HG03565 (cell line): ENCODE data around the gene CGB5.

Source experiments
- ATAC-seq: cut with Tn5 transposase; IDR thresholded peaks from one replicate; pipeline ENCODE4 v1.9.1; 2021; ENCODE audit warnings: mild to moderate bottlenecking, moderate library complexity; ENCODE audit not compliant: unreplicated experiment

Gene CGB5

GRCh38 chr19:49085020-49085867 lies 41.6 kb downstream of the CGB5 start, which contains the start of gene SNRNP70:
TSS of gene SNRNP70 (plus strand) at chr19:49085451. CDS start at chr19:49086415, 964 bp downstream.
- ATAC-seq = peak; percentile 84

- ATAC-seq = no peak
Measured at GRCh38 chr19:49085868-49086232, 42.2 kb downstream of the CGB5 start.

GRCh38 chr19:49086296-49086695 lies 42.6 kb downstream of the CGB5 start:
- no peak for ATAC-seq

DNA sequence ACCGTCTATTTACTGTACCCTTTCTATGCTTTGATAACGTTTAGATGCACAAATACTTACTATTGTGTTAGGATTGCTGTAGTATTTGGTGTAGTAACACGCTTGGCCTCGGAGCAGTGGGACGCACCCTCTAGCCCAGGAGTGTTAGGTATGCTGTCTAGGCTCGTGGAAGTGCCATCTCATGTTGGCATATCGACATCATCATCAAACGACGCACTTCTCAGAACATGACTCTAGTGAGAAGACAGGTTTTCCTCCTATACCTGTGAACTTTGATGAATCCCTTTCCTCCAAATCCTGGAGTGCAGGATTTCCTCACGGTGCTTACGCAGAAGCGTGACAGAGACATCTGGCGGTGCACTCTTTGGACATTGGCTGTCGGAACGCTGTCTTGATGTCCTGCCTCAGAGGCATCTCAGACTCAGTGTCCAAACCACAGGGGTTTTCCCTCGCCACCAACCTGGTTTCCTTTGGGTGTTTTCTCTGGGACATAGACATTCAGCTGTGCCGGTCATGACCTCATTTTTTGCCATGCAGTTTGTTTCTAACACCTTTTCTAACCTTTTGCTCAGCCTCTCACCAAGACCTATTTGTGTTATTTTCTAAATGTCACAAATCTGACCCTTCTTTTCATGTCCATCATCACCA lies 47.9 kb downstream of the CGB5 start:
- ATAC-seq = no peak

DNA sequence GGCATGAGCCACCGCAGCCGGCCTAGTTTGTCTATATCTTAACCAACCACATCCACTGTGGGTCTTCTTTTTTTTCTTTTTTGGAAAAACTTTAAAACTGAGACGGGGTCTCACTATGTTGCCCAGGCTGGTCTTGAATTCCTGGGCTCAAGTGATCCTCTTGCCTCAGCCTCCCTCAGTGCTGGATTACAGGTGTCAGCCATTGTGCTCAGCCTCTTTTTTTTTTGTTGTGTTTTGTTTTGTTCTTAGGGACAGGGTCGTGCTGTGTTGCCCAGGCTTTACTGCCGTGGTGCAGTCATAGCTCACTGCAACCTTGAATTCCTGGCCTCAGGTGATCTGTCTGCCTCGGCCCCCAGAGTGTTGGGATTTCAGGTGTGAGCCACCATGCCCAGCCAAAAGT lies 49.0 kb downstream of the CGB5 start:
- ATAC-seq = no peak
